ENCODE measurements around the gene RNASEL. TPM values are rescaled to one million over a fixed set of nuclear protein-coding genes. Genes with fewer than 3 reads are reported as not detected.

The RNASEL gene
- total and polyA plus RNA-seq, 2 donors (not counting 1 experiment from before 2014, with no cell fraction given) = 6.9 to 18.1 TPM

DNA sequence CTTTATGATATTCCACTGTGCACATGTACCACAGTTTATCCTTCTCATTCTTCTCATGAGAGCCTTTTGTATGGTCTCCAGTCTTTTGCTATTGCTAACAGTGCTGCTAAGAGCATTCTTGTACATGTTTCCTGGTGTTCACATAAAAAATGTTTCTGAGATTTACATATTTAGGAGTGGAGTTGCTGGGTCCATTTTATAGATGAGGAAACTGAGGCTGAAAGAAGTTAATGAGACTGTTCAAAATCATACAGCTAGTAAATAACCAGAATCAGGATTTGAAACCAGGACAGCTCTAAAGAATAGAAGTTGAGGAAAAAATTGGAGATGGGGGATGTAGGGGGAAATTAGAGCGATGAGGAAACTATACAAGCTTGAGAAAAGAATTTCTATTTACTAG is 42.9 kb upstream of the RNASEL start:
- peak overlapping the region in 1 of 2 donors; percentile 42 for H3K27ac ChIP-seq (ENCODE audit: low read length in 2 of 2)
- peaks cover 47% of the 10 kb centered on the region in 2 donors for H3K4me1 ChIP-seq (ENCODE audit: control insufficient read depth in 2 of 2, insufficient read depth in 2 of 2, low read length in 2 of 2)
- intact Hi-C loops (cut with micrococcal nuclease) = loop anchor here (5.0 kb wide), 1 partner anchor 45 kb away; no protein-coding TSS in a partner anchor
- no peak overlapping the region for H3K9ac ChIP-seq (ENCODE audit: low read length)
- CTCF ChIA-PET = interaction anchor here (1.7 kb wide), 1 partner anchor 8 kb away, joined by 3 read pairs; no protein-coding TSS in a partner anchor
- Mint-ChIP-seq H3K9me3 (ENCODE audit: insufficient read depth) (no peaks in the 10 kb centered on the region), H3K4me3 (peak overlapping the region; percentile 27), H3K4me1 (peaks cover 51% of the 10 kb centered on the region), H3K27me3 (no peaks in the 10 kb centered on the region), H3K27ac (peak overlapping the region; percentile 0)
- no peaks in the 10 kb centered on the region for H3K9me3 ChIP-seq (ENCODE audit: control extremely low read depth in 1 of 3, control insufficient read depth in 2 of 3, insufficient read depth in 1 of 3, low read length in 2 of 3)
- no peaks in the 10 kb centered on the region for H3K79me2 ChIP-seq (ENCODE audit: control insufficient read depth, insufficient read depth, low read length)
- H3K36me3 ChIP-seq (replicated peaks in 1 of 2; ENCODE audit: control extremely low read depth in 1 of 2, control insufficient read depth in 1 of 2, extremely low read depth in 1 of 2, insufficient read depth in 2 of 2, low read length in 1 of 2) = no peaks in the 10 kb centered on the region
- TF ChIP-seq CTCF (IDR thresholded peaks at IDR 0.05) (no peak), EZH2 (IDR thresholded peaks at IDR 0.05; ENCODE audit: borderline replicate concordance, insufficient read depth, low read depth, low read length, poor library complexity, severe bottlenecking) (no peak)
- peak overlapping the region; percentile 36 for H3K4me2 ChIP-seq (replicated peaks; ENCODE audit: low read depth, low read length, poor library complexity, severe bottlenecking)
- ATAC-seq (ENCODE audit: low read depth) = no peak
- H4K20me1 ChIP-seq (ENCODE audit: control insufficient read depth, insufficient read depth, low read length, poor library complexity, severe bottlenecking) = no peaks in the 10 kb centered on the region
- H3K27me3 ChIP-seq (replicated peaks in 1 of 4; ENCODE audit: control extremely low read depth in 1 of 4, control insufficient read depth in 3 of 4, insufficient read depth in 4 of 4, low read length in 3 of 4) = peaks cover 0 to 2% (median 0%) of the 10 kb centered on the region in 4 experiments
- POLR2A ChIA-PET = interaction anchor here (0.7 kb wide), 3 partner anchors 16 to 148 kb away, joined by 3 to 6 read pairs (median 5); no protein-coding TSS in a partner anchor
- no peak overlapping the region for H3K4me3 ChIP-seq (ENCODE audit: control extremely low read depth in 1 of 5, extremely low read depth in 1 of 5, insufficient read depth in 1 of 5, low read depth in 2 of 5, low read length in 4 of 5)
- no peak for DNase-seq
- H2AFZ ChIP-seq (ENCODE audit: insufficient read depth, low read depth, low read length, poor library complexity, severe bottlenecking) = no peak overlapping the region
- WGBS (ENCODE audit: insufficient coverage) = no CpG with 5 or more reads among the region's 1 CpG

DNA sequence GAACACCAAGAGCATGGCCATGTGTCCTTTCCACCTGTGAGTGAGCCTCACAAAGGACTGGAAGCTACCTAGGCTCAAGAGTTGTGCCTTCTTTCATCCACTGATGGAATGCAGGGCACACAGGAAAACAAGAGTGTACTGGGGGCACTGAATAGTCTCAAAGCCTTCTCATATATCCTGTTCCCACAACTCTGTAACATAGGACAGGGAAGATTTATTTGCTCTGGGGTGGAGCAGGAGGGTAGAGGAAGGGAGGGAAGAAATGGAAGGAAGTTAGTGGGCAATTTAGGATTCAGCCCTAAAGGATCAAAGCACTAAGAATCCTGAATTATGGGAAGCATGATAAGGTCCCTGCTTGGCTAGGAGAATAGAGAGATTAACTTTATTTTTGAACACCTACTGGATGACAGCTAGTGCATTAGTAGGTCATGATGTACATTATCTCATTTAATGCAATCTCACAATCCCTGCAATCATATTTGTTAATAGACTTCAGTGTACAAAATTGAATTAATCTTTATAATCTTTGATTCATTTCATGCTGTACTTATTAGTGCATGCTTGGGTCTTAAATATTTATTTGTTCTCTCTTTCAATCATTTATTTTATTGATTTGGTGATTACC is 42.1 kb upstream of the RNASEL start:
- Histone ChIP-seq H3K27ac (ENCODE audit: low read length in 2 of 2) (no peak overlapping the region), H4K20me1 (ENCODE audit: control insufficient read depth, insufficient read depth, low read length, poor library complexity, severe bottlenecking) (no peaks in the 10 kb centered on the region), H3K27me3 (replicated peaks in 1 of 4; ENCODE audit: control extremely low read depth in 1 of 4, control insufficient read depth in 3 of 4, insufficient read depth in 4 of 4, low read length in 3 of 4) (no peaks in the 10 kb centered on the region), H3K4me1 (ENCODE audit: control insufficient read depth in 2 of 2, insufficient read depth in 2 of 2, low read length in 2 of 2) (peaks cover 47% of the 10 kb centered on the region in 2 donors), H3K9me3 (ENCODE audit: control extremely low read depth in 1 of 3, control insufficient read depth in 2 of 3, insufficient read depth in 1 of 3, low read length in 2 of 3) (no peaks in the 10 kb centered on the region), H3K4me2 (replicated peaks; ENCODE audit: low read depth, low read length, poor library complexity, severe bottlenecking) (no peak overlapping the region), H3K79me2 (ENCODE audit: control insufficient read depth, insufficient read depth, low read length) (no peaks in the 10 kb centered on the region), H3K4me3 (ENCODE audit: control extremely low read depth in 1 of 5, extremely low read depth in 1 of 5, insufficient read depth in 1 of 5, low read depth in 2 of 5, low read length in 4 of 5) (no peak overlapping the region), H3K9ac (ENCODE audit: low read length) (no peak overlapping the region), H2AFZ (ENCODE audit: insufficient read depth, low read depth, low read length, poor library complexity, severe bottlenecking) (no peak overlapping the region), H3K36me3 (replicated peaks in 1 of 2; ENCODE audit: control extremely low read depth in 1 of 2, control insufficient read depth in 1 of 2, extremely low read depth in 1 of 2, insufficient read depth in 2 of 2, low read length in 1 of 2) (no peaks in the 10 kb centered on the region)
- Mint-ChIP-seq H3K4me3 (no peak overlapping the region), H3K27me3 (no peaks in the 10 kb centered on the region), H3K4me1 (peaks cover 51% of the 10 kb centered on the region), H3K27ac (no peak overlapping the region), H3K9me3 (ENCODE audit: insufficient read depth) (no peaks in the 10 kb centered on the region)
- ChIA-PET CTCF (interaction anchor here (1.2 to 1.3 kb wide), 2 partner anchors 36 to 153 kb away, joined by 3 to 4 read pairs; no protein-coding TSS in a partner anchor), POLR2A (interaction anchor here (0.5 kb wide), 1 partner anchor 26 kb away, joined by 4 read pairs; no protein-coding TSS in a partner anchor)
- DNase-seq = no peak
- intact Hi-C loops (cut with micrococcal nuclease) = loop anchor here (5.0 kb wide), 1 partner anchor 46 kb away; no protein-coding TSS in a partner anchor
- TF ChIP-seq CTCF (IDR thresholded peaks at IDR 0.05) = no peak
- no peak for TF ChIP-seq EZH2 (IDR thresholded peaks at IDR 0.05; ENCODE audit: borderline replicate concordance, insufficient read depth, low read depth, low read length, poor library complexity, severe bottlenecking)
- ATAC-seq (ENCODE audit: low read depth) = no peak

Measured in B cell (primary cell).